K562 (cell line): ENCODE data around the gene RSRP1. TPM values are rescaled to one million over a fixed set of nuclear protein-coding genes. Genes with fewer than 3 reads are reported as not detected.

Experiments
- ATAC-seq: fragments of 200-7000 bp; cut with Tn5 transposase; 3 replicates; pipeline ENCODE4 v1.9.1; 2020; ENCODE audit warnings: moderate library complexity
- BruUV-seq: library from RNA; stranded (reverse); fragments of 400-500 nt; replicated peaks from 2 replicates; lab custom pipeline; 2021; lab: Mats Ljungman, UMichigan
- CTCF ChIA-PET: fragments of 300-600 bp; formaldehyde crosslinking; extraction: SDS; loops from one replicate; lab custom pipeline; 2021; ENCODE audit warnings: low intra/inter-chr PET ratio; lab: Yijun Ruan, JAX
- POLR2A ChIA-PET: fragments of 300-600, 350-650 bp; sonication (Branson Sonifier 250); formaldehyde crosslinking; extraction: SDS; loops from one replicate; lab custom pipeline; 2021; ENCODE audit warnings: antibody characterized with exemption, inconsistent platforms; lab: Yijun Ruan, JAX
- DNase-seq, 4 experiments: peaks; one replicate each; pipeline versions ENCODE4 v3.0.0 to v3.0.0-alpha.2; 2011 to 2018; ENCODE audit warnings: low spot score in 3 of 4, mixed read lengths in 3 of 4; ENCODE audit errors: extremely low read depth in 1 of 4
- FAIRE-seq: peaks from 2 replicates; lab custom pipeline; 2011; peaks lifted over from hg19 to GRCh38; lab: Jason Lieb, UNC
- H2AFZ ChIP-seq: 2 replicates; pipeline ENCODE4 v1.6.0; 2011; ENCODE audit warnings: low read depth, low read length, control low read depth, inconsistent platforms
- H3K27ac ChIP-seq: fragments of 200-600 bp; 3 replicates; pipeline ENCODE4 v1.8.0; 2011; ENCODE audit warnings: low read depth, mild to moderate bottlenecking, control low read depth, inconsistent platforms, low read length, moderate library complexity, mixed read lengths; ENCODE audit errors: extremely low read depth
- H3K27me3 ChIP-seq, 2 experiments: fragments of 300-600 bp in 1 of 2; 2 replicates in 1 of 2; 3 replicates in 1 of 2; pipeline versions ENCODE4 v1.6.0 to v1.8.0; 2011; ENCODE audit warnings: inconsistent platforms in 2 of 2, low read length in 2 of 2, mild to moderate bottlenecking in 1 of 2, mixed read lengths in 1 of 2, moderate library complexity in 1 of 2; ENCODE audit not compliant: control insufficient read depth in 2 of 2, insufficient read depth in 2 of 2
- H3K36me3 ChIP-seq: fragments of 300-600 bp; 3 replicates; pipeline ENCODE4 v1.8.0; 2011; ENCODE audit warnings: mild to moderate bottlenecking, low read length, inconsistent platforms; ENCODE audit not compliant: control insufficient read depth, insufficient read depth
- H3K4me1 ChIP-seq, 2 experiments: fragments of 200-600 bp in 1 of 2; replicated peaks in 1 of 2; 2 replicates in 1 of 2; 3 replicates in 1 of 2; pipeline versions ENCODE4 v1.5.1 to v1.8.0; 2011; ENCODE audit warnings: inconsistent platforms in 2 of 2, low read length in 2 of 2, mild to moderate bottlenecking in 1 of 2, mixed read lengths in 1 of 2, moderate library complexity in 1 of 2; ENCODE audit not compliant: control insufficient read depth in 2 of 2, insufficient read depth in 2 of 2
- H3K4me2 ChIP-seq: 2 replicates; pipeline ENCODE4 v1.6.1; 2011; ENCODE audit warnings: low read length, control low read depth, inconsistent platforms, mixed read lengths; ENCODE audit not compliant: insufficient read depth
- H3K4me3 ChIP-seq: fragments of 200-600 bp; sonication (generic), shearing (Covaris generic); 2 replicates; pipeline ENCODE4 v1.5.1; 2016; ENCODE audit warnings: control low read depth, inconsistent platforms
- H3K79me2 ChIP-seq: fragments of 200-600 bp; 3 replicates; pipeline ENCODE4 v1.8.0; 2011; ENCODE audit warnings: low read length, inconsistent platforms; ENCODE audit not compliant: control insufficient read depth, insufficient read depth
- H3K9ac ChIP-seq, 2 experiments: 2 replicates each; pipeline versions ENCODE4 v1.6.0 to v1.6.1; 2011; ENCODE audit warnings: low read depth in 2 of 2, low read length in 2 of 2, control low read depth in 1 of 2, inconsistent platforms in 1 of 2, mild to moderate bottlenecking in 1 of 2, mixed read lengths in 1 of 2; ENCODE audit not compliant: insufficient read depth in 1 of 2
- H3K9me1 ChIP-seq: one replicate; pipeline ENCODE4 v1.6.0; 2011; ENCODE audit warnings: inconsistent platforms, mild to moderate bottlenecking, low read length, moderate library complexity; ENCODE audit not compliant: control insufficient read depth, insufficient read depth
- H3K9me3 ChIP-seq: replicated peaks from 2 replicates; pipeline ENCODE4 v1.5.1; 2011; ENCODE audit warnings: low read depth, low read length, inconsistent platforms; ENCODE audit not compliant: control insufficient read depth, insufficient read depth
- H4K20me1 ChIP-seq: replicated peaks from 2 replicates; pipeline ENCODE4 v1.6.1; 2011; ENCODE audit warnings: low read length, inconsistent platforms, mixed read lengths; ENCODE audit not compliant: control insufficient read depth, insufficient read depth
- ARID1B ChIP-seq: fragments of 450-650 bp; IDR thresholded peaks from 2 replicates; pipeline ENCODE4 v1.6.1; 2016; ENCODE audit warnings: antibody characterized with exemption, mild to moderate bottlenecking, inconsistent platforms
- CTCF ChIP-seq, 3 experiments: IDR thresholded peaks in 2 of 3; conservative IDR thresholded peaks in 1 of 3; 2 replicates each; pipeline ENCODE4 v1.5.1; 2011 to 2012; ENCODE audit warnings: low read length in 3 of 3, mild to moderate bottlenecking in 3 of 3, control low read depth in 2 of 3, improper control_type of control experiment in 1 of 3, inconsistent platforms in 1 of 3, low read depth in 1 of 3, mixed read lengths in 1 of 3, moderate library complexity in 1 of 3; ENCODE audit not compliant: insufficient read depth in 2 of 3
- ETV5 ChIP-seq: sonication (generic); formaldehyde crosslinking; IDR thresholded peaks from 2 replicates; pipeline ENCODE4 v1.4.0; 2020; ENCODE audit warnings: low read depth, mild to moderate bottlenecking, missing genetic modification reagents
- GTF2B ChIP-seq: IDR thresholded peaks from 2 replicates; pipeline ENCODE4 v1.6.1; 2011; ENCODE audit not compliant: insufficient read length; ENCODE audit errors: extremely low read depth
- HNRNPH1 ChIP-seq: fragments of 200-400 bp; formaldehyde crosslinking; optimal IDR thresholded peaks from 2 replicates; pipeline ENCODE3; 2017; ENCODE audit warnings: low read depth, mild to moderate bottlenecking, low read length, moderate library complexity
- MCM2 ChIP-seq: fragments of 450-650 bp; IDR thresholded peaks from 2 replicates; pipeline ENCODE4 v1.6.1; 2017; ENCODE audit warnings: low read depth, mild to moderate bottlenecking
- WGBS: fragments of 100-300 bp; shearing (Covaris generic); methylation state at CpG from one replicate; pipeline ENCODE4 v1.1.6; 2016; ENCODE audit warnings: low coverage, mixed read lengths; ENCODE audit not compliant: insufficient coverage; ENCODE audit errors: missing lambda C conversion rate; 5-methylcytosine and 5-hydroxymethylcytosine counted together
- in situ Hi-C: fragments of 300-500 bp; cut with MboI; formaldehyde crosslinking; loops from 4 replicates; pipeline ENCODE4 v1.15.0; 2018; ENCODE audit warnings: inconsistent platforms, mixed read lengths
- intact Hi-C: fragments of 100-400 bp; cut with micrococcal nuclease; formaldehyde crosslinking; loops from 2 replicates; pipeline ENCODE4 v1.14.2; 2022
- polyA plus RNA-seq, 8 experiments: library from polyadenylated mRNA; depleted of rRNA in 4 of 8; stranded (reverse) in 5 of 8; unstranded in 3 of 8; fragments of >200 nt; fragmentation: Nextera tagmentation in 2 of 8; fragmentation: Illumina TruSeq in 1 of 8; extraction: Ambion mirVana in 2 of 8; extraction: Trizol in 1 of 8; gene quantifications; 2 replicates each; pipeline versions ENCODE4 v1.2.1 to v1.2.3, GENCODE V29; 2011 to 2014; ENCODE audit warnings: inconsistent platforms in 1 of 8, missing spikeins in 1 of 8
- total RNA-seq, 7 experiments: library from RNA; depleted of rRNA in 6 of 7; stranded (reverse); fragments of >200 nt in 6 of 7; fragmentation: Illumina TruSeq in 2 of 7; extraction: Trizol in 2 of 7; gene quantifications; 2 replicates each; pipeline versions ENCODE4 v1.2.1 to v1.2.3, GENCODE V29; 2011 to 2021; ENCODE audit warnings: low replicate concordance in 1 of 7

Gene RSRP1
- total and polyA plus RNA-seq, 9 of the 15 experiments (the other 6 are each of a cell fraction or from before 2014, with no cell fraction given) = 27.2 to 283 (median 146) TPM

GRCh38 chr1:25208561-25209222 lies 38.6 kb downstream of the RSRP1 start:
- no peak overlapping the region for H3K9ac ChIP-seq
- no peak overlapping the region for H3K27ac ChIP-seq
- H3K4me3 ChIP-seq = no peak overlapping the region
- in situ Hi-C loops = no loop called here
- TF ChIP-seq ETV5 (CRISPR knock-in tag) (no peak), MCM2 (no peak), CTCF (IDR thresholded peaks at IDR 0.05 in 2 of 3, conservative IDR thresholded peaks at IDR 0.05 in 1 of 3; ENCODE audit: insufficient read depth in 2 of 3, low read depth in 1 of 3, low read length in 3 of 3) (0 out of 6 replicates have a peak, but pooled peaks of 1 of the 3 experiments have one; percentile 2), HNRNPH1 (no peak), ARID1B (no peak), GTF2B (no peak)
- 16% methylated on average over 2 of the region's 2 CpGs for WGBS
- FAIRE-seq (no peak), DNase-seq (no peak), ATAC-seq (no peak)
- H3K36me3 ChIP-seq = no peaks in the 10 kb centered on the region
- no peak overlapping the region for H2AFZ ChIP-seq
- ChIA-PET POLR2A (interaction anchor here (0.6 kb wide), 1 partner anchor 10 kb away, joined by 3 read pairs; no protein-coding TSS in a partner anchor), CTCF (no interaction called here)
- 0 out of 2 replicates have a peak, but pooled peaks cover 2% of the 10 kb centered on the region for H4K20me1 ChIP-seq
- intact Hi-C loops = loop anchor here (5.0 kb wide), 1 partner anchor 106 kb away; no protein-coding TSS in a partner anchor
- H3K4me2 ChIP-seq = no peak overlapping the region
- no TSS peak for BruUV-seq
- peaks cover 0 to 7% of the 10 kb centered on the region in 2 experiments; a peak in 1 of 5 replicates for H3K27me3 ChIP-seq
- no peaks in the 10 kb centered on the region; a peak in 1 of 5 replicates for H3K4me1 ChIP-seq
- H3K79me2 ChIP-seq = no peaks in the 10 kb centered on the region
- H3K9me1 ChIP-seq = no peaks in the 10 kb centered on the region
- H3K9me3 ChIP-seq = no peaks in the 10 kb centered on the region
